Measurements from ENCODE around the gene SERF2. TPM values are rescaled to one million over a fixed set of nuclear protein-coding genes. Genes with fewer than 3 reads are reported as not detected.

The SERF2 gene
- total RNA-seq (2014; rRNA removed; shearing (Covaris generic)) = 758 and 789 TPM in 2 replicates

DNA sequence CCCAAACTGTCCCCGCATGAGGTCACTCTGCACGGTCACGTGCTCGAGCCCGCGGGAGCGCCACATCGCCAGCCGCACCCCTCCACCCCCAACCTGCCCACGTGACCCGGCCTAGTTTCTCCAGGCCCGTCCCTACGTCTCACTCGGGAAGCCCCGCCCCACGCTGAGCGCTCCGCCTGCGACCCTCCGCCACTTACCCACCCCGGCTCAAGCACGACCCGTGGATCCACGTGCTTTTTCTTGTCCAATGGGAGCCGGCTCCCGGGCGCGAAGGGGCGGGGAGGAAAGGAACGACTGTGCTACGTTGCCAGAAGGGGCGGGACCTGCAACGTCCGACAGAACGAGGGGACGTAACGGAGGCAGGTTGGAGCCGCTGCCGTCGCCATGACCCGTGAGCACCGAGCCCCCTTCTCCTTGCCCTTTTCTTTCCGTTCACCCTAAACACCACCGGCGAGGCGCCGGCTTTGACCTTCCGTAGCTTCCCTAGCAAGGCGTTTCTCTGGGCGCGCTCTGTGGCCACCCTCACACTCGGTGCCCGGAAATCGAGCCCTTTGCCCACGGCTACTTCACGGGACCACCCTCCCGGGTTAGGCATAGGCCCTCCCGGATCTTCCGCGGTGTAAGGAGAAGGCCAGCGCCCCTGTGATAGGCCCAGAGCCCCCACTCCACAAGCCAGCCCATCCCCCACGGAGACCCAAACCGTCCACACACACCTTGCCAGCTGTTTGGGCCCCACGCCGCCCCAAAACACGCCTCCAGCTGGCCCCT is at the start of gene SERF2:
Gene SERF2, plus strand, starts transcription at position 328 of the 768 bp plus-strand sequence. Its CDS starts 57 bp downstream, at position 385.
- DNase-seq (ENCODE audit: low spot score) = peak; percentile 99

DNA sequence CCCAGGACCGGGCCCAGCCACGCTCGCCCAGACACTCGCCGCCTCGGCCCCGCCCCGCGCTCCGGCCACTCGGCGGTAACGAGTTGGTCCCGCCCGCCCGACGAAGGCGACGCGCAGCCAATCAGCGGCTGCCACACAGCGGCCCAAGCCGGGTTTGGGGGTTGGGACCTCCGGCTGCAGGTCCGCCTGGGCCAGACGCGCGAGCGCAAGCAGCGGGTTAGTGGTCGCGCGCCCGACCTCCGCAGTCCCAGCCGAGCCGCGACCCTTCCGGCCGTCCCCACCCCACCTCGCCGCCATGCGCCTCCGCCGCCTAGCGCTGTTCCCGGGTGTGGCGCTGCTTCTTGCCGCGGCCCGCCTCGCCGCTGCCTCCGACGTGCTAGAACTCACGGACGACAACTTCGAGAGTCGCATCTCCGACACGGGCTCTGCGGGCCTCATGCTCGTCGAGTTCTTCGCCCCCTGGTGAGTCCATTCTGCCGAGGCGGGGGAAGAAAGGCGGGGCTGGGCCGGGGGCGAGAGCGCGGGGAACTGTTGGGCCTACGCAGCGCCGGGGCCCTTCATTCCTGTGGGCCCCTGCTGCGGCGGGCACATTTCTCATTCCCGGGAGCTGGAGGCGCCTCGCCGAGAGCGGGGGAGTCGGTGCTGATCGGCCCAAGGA is 45.7 kb upstream of the SERF2 start, which contains the start of gene PDIA3:
Gene PDIA3, plus strand, starts transcription at position 194 of the 658 bp plus-strand sequence. Its CDS starts 102 bp downstream, at position 296.
- DNase-seq (ENCODE audit: low spot score) = peak; percentile 94

GRCh38 chr15:43746903-43747309 is 45.2 kb upstream of the SERF2 start:
- DNase-seq (ENCODE audit: low spot score) = peak; percentile 68

DNA sequence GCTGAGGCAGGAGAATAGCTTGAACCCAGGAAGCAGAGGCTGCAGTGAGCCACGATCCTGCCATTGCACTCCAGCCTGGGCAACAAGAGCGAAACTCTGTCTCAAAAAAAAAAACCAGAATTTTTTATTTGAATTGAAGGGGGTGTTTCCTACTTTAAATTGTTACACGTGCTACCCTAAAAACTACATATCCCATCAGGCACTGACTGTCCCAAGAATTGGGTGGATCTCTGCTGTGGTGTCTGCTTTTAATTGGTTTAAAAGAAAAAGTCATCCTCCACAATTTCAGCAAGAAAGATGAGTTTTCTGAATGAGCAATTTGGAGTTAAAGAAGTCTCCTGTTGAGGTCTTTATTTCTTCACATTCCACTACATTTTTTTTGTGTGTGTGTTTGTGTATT is 43.7 kb upstream of the SERF2 start:
- DNase-seq (ENCODE audit: low spot score) = no peak

DNA sequence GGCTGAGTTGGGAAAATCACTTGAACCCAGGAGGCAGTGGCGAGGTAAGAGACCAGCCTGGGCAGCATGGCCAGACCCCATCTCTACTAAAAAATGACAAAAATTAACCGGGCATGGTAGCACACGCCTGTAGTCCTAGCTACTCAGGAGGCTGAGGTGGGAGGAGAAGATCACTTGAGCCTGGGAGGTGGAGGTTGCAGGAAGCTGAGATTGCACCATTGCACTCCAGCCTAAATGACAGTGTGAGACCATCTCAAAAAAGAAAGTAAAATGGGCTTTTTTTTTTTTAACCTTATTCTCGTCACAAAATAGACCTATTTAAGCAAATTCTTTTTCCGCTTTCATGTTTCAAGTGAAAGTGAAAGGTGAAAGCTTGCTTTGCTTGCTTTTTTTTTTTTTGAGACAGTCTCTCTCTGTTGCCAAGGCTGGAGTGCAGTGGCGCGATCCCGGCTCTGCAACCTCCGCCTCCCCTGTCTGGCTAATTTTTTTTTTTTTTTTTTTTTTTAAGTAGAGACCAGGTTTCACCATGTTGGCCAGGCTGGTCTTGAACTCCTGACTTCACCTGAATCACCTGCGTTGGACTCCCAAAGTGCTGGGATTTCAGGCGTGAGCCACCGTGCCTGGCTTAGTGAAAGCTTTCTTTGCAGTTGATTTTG is 42.3 kb upstream of the SERF2 start:
- no peak for DNase-seq (ENCODE audit: low spot score)

DNA sequence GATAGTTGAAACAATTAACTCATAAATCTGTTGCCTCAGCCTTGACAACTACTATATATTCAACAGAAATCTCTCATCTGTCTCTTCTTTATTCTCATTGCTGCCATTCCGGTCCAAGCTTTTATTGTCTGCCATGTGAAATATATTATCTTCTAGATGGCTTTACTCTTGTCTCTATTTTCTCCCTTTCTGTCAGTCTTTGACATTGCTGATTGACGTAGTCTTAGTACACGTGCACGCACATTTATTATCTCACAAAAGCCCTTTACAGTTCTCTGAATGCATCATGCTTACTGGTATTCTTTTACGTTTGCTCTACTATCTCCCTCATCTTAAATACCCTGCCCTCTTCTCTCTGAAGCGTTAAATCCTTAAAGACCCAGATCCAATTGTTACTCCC is 40.2 kb upstream of the SERF2 start:
- DNase-seq (ENCODE audit: low spot score) = no peak

GRCh38 chr15:43762824-43763223 is 29.3 kb upstream of the SERF2 start:
- no peak for DNase-seq (ENCODE audit: low spot score)

GRCh38 chr15:43763819-43764446 is 28.2 kb upstream of the SERF2 start:
- DNase-seq (ENCODE audit: low spot score) = no peak

DNA sequence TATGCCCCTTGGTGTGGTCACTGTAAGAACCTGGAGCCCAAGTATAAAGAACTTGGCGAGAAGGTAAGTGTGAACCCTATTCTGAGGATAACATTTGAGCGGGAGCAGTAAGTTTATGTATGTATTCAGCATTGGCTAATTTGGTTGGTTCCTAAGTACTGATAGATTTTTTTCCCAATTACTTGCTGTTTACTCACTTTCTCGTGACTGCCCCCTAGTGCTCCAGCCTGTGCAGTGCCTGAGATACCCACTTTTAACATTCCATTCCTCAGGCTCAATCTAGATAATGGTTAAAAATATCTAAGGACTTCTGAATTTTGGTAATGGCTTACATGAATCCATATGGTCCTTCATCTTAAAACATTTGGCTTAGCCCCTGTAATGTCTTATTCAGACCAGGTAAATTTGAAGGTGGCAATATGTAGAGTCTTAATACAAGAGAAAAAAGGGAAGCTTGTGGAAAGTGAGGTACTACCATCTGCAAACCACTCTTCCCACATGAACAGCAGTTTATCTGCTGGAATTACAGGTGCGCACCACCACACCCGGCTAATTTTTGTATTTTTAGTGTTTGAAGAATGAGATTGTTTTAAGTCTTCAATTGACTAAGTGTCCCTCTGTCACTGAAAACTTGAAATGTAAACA is 22.4 kb upstream of the SERF2 start:
- DNase-seq (ENCODE audit: low spot score) = peak; percentile 74

DNA sequence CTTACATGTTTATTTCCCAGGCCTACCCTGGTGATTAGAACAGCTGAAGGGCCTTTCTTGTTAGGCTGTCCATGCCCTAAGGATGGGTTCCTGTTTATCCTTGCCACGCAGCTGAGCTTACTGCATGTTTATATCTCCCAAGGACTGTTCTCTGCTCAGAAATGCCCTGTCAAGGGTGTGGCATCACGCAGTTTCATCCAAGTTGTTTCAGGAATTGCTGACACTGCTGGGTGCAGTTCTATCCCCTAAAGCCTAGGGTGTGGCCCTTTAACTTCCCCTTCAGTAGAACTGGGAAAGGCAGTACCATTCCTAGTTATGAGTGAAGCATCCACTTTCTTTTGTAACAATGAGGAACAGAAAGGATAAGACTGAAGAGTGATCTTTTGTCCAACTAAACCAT is 20.3 kb upstream of the SERF2 start:
- no peak for DNase-seq (ENCODE audit: low spot score)

DNA sequence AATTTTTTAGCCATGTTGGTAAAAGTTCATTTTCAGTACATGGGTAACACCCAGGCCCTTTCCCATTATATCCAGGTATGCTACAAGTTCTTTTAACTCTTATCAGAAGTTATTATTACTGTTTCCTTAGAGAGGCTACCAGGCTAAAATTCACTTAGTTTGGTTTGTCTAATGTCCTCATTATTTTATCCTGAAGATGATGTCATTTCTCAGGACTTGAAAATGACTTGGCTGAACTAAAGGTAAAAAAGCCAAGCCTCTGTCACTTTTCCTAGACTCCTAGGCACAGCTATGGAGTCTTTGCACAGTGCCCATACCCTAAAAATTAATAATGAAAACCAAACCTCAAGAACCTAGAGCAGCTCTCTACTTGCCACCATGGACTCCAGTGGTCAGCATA is 19.5 kb upstream of the SERF2 start:
- no peak for DNase-seq (ENCODE audit: low spot score)

DNA sequence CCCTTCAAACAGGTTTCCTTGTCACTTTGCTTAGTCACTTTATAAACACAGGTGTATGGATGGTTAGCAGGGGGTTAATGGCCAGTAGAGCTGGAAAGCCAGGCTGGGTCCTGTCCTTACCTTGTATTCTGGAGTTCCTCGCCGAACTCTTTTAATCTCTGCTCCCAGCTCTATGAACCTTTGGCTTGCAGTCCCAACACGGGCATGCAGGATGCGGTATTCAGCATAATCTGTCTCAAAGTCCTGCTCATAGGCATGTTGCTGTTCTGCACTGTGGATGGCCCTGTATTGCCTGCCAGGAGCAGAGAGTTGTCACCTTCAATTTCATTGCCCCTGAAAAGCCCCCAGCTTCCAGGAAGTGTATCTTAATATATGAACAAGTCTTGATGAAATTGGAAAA is 18.1 kb upstream of the SERF2 start:
- DNase-seq (ENCODE audit: low spot score) = no peak

GRCh38 chr15:43775411-43775965 is 16.6 kb upstream of the SERF2 start:
- peak; percentile 97 for DNase-seq (ENCODE audit: low spot score)

DNA sequence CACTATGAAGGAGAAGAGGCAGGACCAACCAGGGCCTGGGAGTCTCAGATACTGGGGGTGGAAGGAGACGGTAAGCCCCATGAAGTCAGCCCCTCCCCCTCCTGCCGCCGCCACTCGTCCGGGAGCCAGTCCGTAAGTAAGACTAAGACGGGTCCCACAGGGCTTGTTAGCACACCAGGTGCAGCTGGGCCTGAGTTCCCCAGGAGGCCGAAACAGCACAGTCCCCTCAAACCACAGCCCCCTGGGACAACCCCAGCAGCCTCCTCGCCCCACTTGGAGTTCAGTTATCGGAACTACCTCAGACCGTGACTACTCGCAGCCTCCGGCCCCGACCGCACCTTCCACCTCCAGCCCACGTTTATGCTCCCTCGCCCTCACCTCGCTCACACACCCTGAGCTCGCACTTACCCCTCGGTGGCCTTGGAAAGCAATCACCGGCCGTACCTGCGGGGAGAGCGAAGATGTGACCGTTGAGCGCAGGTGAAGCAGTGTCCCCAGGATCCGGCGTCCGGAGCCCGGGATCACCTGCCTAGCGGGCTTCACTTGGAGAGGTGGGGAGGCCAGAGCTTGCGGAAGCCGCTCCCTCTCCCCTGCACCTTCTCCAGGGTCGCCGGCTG is 15.9 kb upstream of the SERF2 start:
- DNase-seq (ENCODE audit: low spot score) = peak; percentile 66

DNA sequence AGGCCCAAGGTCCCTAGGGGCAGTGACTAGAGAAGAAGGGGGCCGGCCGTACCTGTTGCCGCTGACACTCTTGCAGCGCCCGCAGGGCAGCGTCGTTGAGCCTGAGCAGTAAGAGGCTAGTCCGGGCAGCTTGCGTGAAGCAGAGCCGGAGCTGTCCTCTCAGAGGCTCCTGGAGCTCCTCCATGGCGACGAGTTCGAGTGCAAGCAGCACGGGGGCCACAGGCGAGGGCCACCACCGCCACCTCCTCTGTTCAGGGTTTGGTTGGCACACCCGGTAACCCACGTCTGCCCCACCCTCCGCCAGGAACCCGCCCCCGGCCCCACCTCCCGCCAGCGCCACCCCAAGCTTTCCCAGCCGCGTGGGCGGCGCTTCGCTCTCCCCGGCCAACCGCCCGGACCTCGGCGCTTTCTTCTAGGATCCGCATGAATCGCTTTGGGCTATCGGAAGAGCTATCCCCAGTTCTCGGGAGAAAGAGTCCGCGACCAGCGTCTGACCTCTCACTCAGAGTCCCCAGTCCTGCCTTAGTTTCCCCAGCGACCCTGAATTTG is 15.3 kb upstream of the SERF2 start, which contains the start of gene ELL3:
Gene ELL3, minus strand, starts transcription at position 249 of the 549 bp plus-strand sequence. Its CDS starts 65 bp downstream, at position 184.
- DNase-seq (ENCODE audit: low spot score) = peak; percentile 94

- DNase-seq (ENCODE audit: low spot score) = peak; percentile 96
Observed at GRCh38 chr15:43777267-43777914, 14.7 kb upstream of the SERF2 start.

GRCh38 chr15:43779016-43779415 is 13.1 kb upstream of the SERF2 start:
- no peak for DNase-seq (ENCODE audit: low spot score)

- DNase-seq (ENCODE audit: low spot score) = no peak
Observed at GRCh38 chr15:43789409-43789808, 2.7 kb upstream of the SERF2 start.

DNA sequence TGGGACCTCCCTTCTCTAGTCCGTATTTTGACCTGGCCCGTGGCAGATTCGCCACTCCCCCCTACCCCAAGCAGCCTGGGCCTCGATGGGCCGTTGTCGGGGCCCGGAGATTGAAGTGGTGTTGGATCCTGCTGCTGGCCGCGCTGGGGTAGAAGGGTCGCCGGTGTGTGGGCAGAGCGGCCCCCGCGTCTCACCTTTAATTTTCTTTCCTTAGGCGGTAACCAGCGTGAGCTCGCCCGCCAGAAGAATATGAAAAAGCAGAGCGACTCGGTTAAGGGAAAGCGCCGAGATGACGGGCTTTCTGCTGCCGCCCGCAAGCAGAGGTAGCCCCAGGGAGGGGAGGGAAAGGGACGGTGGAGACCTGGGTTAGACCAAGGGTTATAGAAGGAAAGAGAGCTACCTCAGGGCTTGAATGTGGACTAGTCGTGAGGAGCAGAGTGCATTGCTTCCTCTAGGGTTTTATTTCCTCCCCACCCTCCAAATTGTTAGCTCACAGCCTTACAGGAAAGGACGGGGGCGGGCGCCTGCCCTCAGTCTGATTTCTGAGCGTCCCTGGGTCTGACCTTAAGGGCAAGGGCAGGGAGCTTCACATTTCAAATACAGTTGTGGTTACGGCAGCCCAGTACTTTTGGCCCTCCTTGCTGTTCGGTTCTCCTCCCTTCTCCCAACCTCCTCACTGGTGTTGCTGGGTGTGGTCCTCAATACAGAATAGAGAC is 799 bp downstream of the SERF2 start:
- peak; percentile 51 for DNase-seq (ENCODE audit: low spot score)

All from HT-29 (cell line).